ENCODE results near the gene TLR6. TPM values are rescaled to one million over a fixed set of nuclear protein-coding genes. Genes with fewer than 3 reads are reported as not detected.
"Not testable (repeated sequence)": the region's sequence is repeated elsewhere in the genome, so short reads cannot be mapped to it uniquely, and the experiment has no call there.

The TLR6 gene
- total and polyA plus RNA-seq, 4 donors = 0.33 to 12.8 (median 3.3) TPM

DNA sequence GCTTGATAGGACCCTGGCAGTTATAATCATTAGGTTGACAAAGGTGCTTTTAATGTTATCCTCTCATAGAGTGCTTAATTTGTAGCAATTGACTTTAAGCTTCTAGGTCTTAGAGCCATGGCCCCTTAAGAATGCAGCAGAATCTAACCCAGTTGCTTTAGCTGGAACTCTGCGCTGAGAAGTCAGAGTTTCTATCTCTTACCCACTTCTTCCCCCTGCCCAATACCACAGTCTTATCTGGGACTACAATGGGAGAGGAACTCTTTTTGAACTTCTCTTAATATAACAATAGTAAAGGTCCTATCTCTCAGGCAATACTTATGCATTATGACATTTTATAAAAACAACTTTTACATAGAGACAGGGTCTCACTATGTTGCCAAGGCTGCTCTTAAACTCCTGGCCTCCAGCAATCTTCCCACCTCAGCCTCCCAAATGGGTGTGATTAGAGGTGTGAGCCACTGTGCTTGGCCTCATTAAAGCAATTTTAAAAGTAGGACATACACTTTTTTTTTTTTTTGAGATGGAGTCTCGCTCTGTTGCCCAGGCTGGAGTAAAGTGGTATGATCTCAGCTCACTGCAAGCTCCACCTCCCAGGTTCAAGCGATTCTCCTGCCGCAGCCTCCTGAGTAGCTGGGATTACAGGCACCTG, 75.7 kb downstream of the TLR6 start:
- H3K27me3 ChIP-seq (ENCODE audit: control insufficient read depth in 1 of 2, insufficient read depth in 2 of 2, low read length in 1 of 2) = no peaks in the 10 kb centered on the region
- no peak overlapping the region for H3K4me3 ChIP-seq (ENCODE audit: low read length in 2 of 2)
- whole genome bisulfite sequencing, 2 donors = 95 to 97% methylated on average over 4 of the region's 4 CpGs
- ATAC-seq (ENCODE audit: low FRiP score) (no peak), DNase-seq (no peak)
- intact Hi-C loops (cut with DNase I) = no loop called here
- no peaks in the 10 kb centered on the region for H3K36me3 ChIP-seq (ENCODE audit: control insufficient read depth in 1 of 2, insufficient read depth in 2 of 2, low read length in 1 of 2)
- no peak overlapping the region for H3K27ac ChIP-seq (ENCODE audit: low read depth in 1 of 2, low read length in 2 of 2)
- no peaks in the 10 kb centered on the region for H3K9me3 ChIP-seq (ENCODE audit: control insufficient read depth, low read length)
- H3K4me1 ChIP-seq (ENCODE audit: control insufficient read depth in 1 of 2, insufficient read depth in 2 of 2, low read length in 2 of 2) = no peaks in the 10 kb centered on the region

DNA sequence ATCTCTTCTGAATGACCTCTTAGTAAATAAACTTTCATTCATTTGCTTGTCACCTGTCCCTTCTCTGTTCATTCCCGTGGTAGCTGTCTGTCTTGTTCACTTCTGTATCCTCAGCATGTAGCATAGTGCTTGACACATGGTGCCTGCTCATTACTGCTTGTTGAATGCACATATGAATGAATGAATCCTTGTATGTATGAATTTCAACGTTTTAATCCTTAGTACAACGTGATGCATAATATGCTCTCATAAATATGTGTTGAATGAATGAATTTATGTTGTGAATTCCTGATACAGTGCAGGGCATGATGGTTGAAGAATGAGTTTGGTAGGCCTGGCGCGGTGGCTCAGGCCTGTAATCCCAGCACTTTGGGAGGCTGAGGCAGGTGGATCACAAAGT, 76.8 kb downstream of the TLR6 start:
- ATAC-seq (ENCODE audit: low FRiP score) (no peak), DNase-seq (no peak)
- no peak overlapping the region for H3K27ac ChIP-seq (ENCODE audit: low read depth in 1 of 2, low read length in 2 of 2)
- H3K27me3 ChIP-seq (ENCODE audit: control insufficient read depth in 1 of 2, insufficient read depth in 2 of 2, low read length in 1 of 2) = no peaks in the 10 kb centered on the region
- no peak overlapping the region for H3K4me3 ChIP-seq (ENCODE audit: low read length in 2 of 2)
- 81 to 84% methylated on average over 5 of the region's 5 CpGs for WGBS, 2 donors
- intact Hi-C loops (cut with DNase I) = no loop called here
- H3K36me3 ChIP-seq (ENCODE audit: control insufficient read depth in 1 of 2, insufficient read depth in 2 of 2, low read length in 1 of 2) = no peaks in the 10 kb centered on the region
- no peaks in the 10 kb centered on the region for H3K9me3 ChIP-seq (ENCODE audit: control insufficient read depth, low read length)
- no peaks in the 10 kb centered on the region for H3K4me1 ChIP-seq (ENCODE audit: control insufficient read depth in 1 of 2, insufficient read depth in 2 of 2, low read length in 2 of 2)

DNA sequence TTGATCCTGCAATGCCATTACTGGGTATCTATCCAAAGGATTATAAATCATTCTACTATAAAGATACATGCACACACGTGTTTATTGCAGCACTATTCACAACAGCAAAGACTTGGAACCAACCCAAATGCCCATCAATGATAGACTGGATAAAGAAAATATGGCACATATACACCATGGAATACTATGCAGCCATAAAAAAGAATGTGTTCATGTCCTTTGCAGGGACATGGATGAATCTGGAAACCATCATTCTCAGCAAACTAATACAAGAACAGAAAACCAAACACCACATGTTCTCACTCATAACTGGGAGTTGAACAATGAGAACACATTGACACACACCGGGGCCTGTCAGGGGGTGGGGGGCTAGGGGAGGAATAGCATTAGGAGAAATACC, 78.7 kb downstream of the TLR6 start:
- H3K36me3 ChIP-seq (ENCODE audit: control insufficient read depth in 1 of 2, insufficient read depth in 2 of 2, low read length in 1 of 2); DNase-seq; intact Hi-C loops (cut with DNase I); ATAC-seq (ENCODE audit: low FRiP score); H3K27ac ChIP-seq (ENCODE audit: low read depth in 1 of 2, low read length in 2 of 2); H3K4me3 ChIP-seq (ENCODE audit: low read length in 2 of 2); H3K9me3 ChIP-seq (ENCODE audit: control insufficient read depth, low read length); H3K4me1 ChIP-seq (ENCODE audit: control insufficient read depth in 1 of 2, insufficient read depth in 2 of 2, low read length in 2 of 2); H3K27me3 ChIP-seq (ENCODE audit: control insufficient read depth in 1 of 2, insufficient read depth in 2 of 2, low read length in 1 of 2): not testable (repeated sequence)
- 78 to 80% methylated on average over 2 of the region's 2 CpGs for WGBS, 2 donors

DNA sequence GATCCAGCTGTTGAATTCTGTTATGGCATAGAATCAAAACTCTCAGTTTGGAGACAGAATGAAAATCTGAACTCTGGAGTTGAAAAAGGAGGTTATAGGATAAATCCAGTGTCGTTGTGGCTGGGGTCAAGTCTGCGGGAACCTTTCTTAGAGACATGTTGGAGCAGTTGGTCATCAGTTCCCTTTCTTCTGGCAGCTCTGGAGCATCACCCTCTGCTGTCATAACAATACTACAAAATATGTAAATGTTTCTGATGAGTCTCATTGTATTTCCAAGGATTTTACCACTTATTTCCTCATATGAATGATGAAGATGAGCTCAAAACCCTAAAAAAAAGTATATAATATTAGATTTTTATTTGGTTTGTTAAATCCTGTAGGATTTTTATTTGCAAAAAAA, 81.3 kb downstream of the TLR6 start:
- ATAC-seq (ENCODE audit: low FRiP score) (no peak), DNase-seq (no peak)
- Histone ChIP-seq H3K9me3 (ENCODE audit: control insufficient read depth, low read length) (no peaks in the 10 kb centered on the region), H3K4me1 (ENCODE audit: control insufficient read depth in 1 of 2, insufficient read depth in 2 of 2, low read length in 2 of 2) (no peaks in the 10 kb centered on the region), H3K4me3 (ENCODE audit: low read length in 2 of 2) (no peak overlapping the region), H3K27me3 (ENCODE audit: control insufficient read depth in 1 of 2, insufficient read depth in 2 of 2, low read length in 1 of 2) (no peaks in the 10 kb centered on the region), H3K36me3 (ENCODE audit: control insufficient read depth in 1 of 2, insufficient read depth in 2 of 2, low read length in 1 of 2) (no peaks in the 10 kb centered on the region), H3K27ac (ENCODE audit: low read depth in 1 of 2, low read length in 2 of 2) (no peak overlapping the region)
- 89 to 91% methylated on average over 2 of the region's 2 CpGs for WGBS, 2 donors
- intact Hi-C loops (cut with DNase I) = no loop called here

DNA sequence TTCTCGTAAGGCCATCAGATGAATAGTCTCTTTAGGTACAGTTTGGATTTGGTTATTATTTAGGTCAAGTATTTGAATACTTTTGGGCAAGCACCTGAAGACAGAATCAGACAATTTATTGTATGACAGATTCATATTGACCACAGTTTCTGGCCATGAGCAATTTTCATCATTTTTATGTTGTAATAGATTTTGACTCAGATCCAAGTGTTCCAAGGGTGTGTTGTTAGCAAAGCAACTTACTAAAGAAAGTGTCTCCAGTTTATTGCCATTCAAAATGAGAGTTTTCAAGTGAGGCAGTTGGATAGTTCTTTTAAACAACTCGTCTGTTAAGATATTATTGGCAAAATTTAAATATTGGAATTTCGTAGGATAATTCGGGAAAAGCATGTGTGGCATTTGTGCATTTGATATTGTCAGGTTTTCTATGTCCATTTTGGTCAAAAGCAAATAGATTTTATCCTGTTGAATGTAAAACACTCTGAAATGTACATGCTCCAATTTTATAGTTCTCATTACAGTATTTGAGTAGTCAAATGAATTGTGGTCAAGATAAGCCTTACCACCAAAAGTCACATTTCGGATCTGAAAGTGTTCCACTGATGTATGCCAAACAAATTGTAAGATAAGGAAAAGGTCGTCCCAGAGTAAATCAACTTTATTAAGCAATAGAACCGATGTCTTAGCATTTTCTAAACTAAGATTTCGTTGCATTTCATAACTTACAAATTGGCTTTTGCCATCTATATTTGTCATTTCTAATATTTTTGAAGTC, 82.2 kb downstream of the TLR6 start:
- ATAC-seq (ENCODE audit: low FRiP score) = no peak
- Histone ChIP-seq H3K36me3 (ENCODE audit: control insufficient read depth in 1 of 2, insufficient read depth in 2 of 2, low read length in 1 of 2) (no peaks in the 10 kb centered on the region), H3K27ac (ENCODE audit: low read depth in 1 of 2, low read length in 2 of 2) (no peak overlapping the region), H3K27me3 (ENCODE audit: control insufficient read depth in 1 of 2, insufficient read depth in 2 of 2, low read length in 1 of 2) (no peaks in the 10 kb centered on the region), H3K4me3 (ENCODE audit: low read length in 2 of 2) (no peak overlapping the region), H3K4me1 (ENCODE audit: control insufficient read depth in 1 of 2, insufficient read depth in 2 of 2, low read length in 2 of 2) (no peaks in the 10 kb centered on the region), H3K9me3 (ENCODE audit: control insufficient read depth, low read length) (no peaks in the 10 kb centered on the region)
- DNase-seq = no peak
- intact Hi-C loops (cut with DNase I) = no loop called here
- WGBS, 2 donors = 76 to 80% methylated on average over 8 of the region's 8 CpGs

Small RNA genes lying within 50 kb of the gene (microRNA-seq; reads per million reads assigned to microRNA genes)
- 862 to 2,257 reads per million in 2 donors for gene MIR574

Other genes starting within 250 kb of the TLR6 start
- 10 to 100 TPM; 45.9 to 66.8 TPM for gene KLF3, start 192.6 kb downstream of the TLR6 start, total RNA-seq
- gene KLF3, start 192.6 kb downstream of the TLR6 start, polyA plus RNA-seq = 10 to 100 TPM; 13.0 to 16.7 TPM
- gene TLR10, start 73.8 kb downstream of the TLR6 start, total RNA-seq = 1 to 10 TPM in 1 of 2 donors, under 1 TPM in 1; 0.32 to 1.1 TPM
- not detected for gene TLR10, start 73.8 kb downstream of the TLR6 start, polyA plus RNA-seq
- gene TLR1, start 52.0 kb downstream of the TLR6 start, total RNA-seq = 10 to 100 TPM; 18.1 to 29.7 TPM
- 1 to 10 TPM; 1.1 to 4.5 TPM for gene TLR1, start 52.0 kb downstream of the TLR6 start, polyA plus RNA-seq
- 100 to 1,000 TPM; 104 to 123 TPM for gene FAM114A1, start 11.0 kb upstream of the TLR6 start, total RNA-seq
- 10 to 100 TPM; 49.6 to 57.5 TPM for gene FAM114A1, start 11.0 kb upstream of the TLR6 start, polyA plus RNA-seq
- gene TMEM156, start 175.6 kb upstream of the TLR6 start, total RNA-seq = under 1 TPM; 0.30 to 0.52 TPM
- gene TMEM156, start 175.6 kb upstream of the TLR6 start, polyA plus RNA-seq = under 1 TPM; 0.05 to 0.25 TPM
- 10 to 100 TPM; 31.7 to 40.0 TPM for gene KLHL5, start 205.4 kb upstream of the TLR6 start, total RNA-seq
- 10 to 100 TPM; 11.2 to 24.8 TPM for gene KLHL5, start 205.4 kb upstream of the TLR6 start, polyA plus RNA-seq